H1 (cell line): ENCODE results near the gene NR2F1-AS1.

Experiments used
- SRF ChIP-seq: IDR thresholded peaks from 2 replicates; pipeline ENCODE4 v1.6.1; 2011; ENCODE audit warnings: mild to moderate bottlenecking, low read depth, low read length, moderate library complexity
- TF ChIP-seq, protein P1 (sequence below), 3 experiments: IDR thresholded peaks; 1 replicate in 2 of 3; 2 replicates in 1 of 3; pipeline versions ENCODE4 v1.5.1 to v1.6.1; 2011; ENCODE audit warnings: low read length in 3 of 3, mild to moderate bottlenecking in 3 of 3, inconsistent platforms in 2 of 3, low read depth in 1 of 3, moderate library complexity in 1 of 3; ENCODE audit not compliant: insufficient read depth in 1 of 3; ENCODE audit errors: control extremely low read depth in 1 of 3

DNA sequence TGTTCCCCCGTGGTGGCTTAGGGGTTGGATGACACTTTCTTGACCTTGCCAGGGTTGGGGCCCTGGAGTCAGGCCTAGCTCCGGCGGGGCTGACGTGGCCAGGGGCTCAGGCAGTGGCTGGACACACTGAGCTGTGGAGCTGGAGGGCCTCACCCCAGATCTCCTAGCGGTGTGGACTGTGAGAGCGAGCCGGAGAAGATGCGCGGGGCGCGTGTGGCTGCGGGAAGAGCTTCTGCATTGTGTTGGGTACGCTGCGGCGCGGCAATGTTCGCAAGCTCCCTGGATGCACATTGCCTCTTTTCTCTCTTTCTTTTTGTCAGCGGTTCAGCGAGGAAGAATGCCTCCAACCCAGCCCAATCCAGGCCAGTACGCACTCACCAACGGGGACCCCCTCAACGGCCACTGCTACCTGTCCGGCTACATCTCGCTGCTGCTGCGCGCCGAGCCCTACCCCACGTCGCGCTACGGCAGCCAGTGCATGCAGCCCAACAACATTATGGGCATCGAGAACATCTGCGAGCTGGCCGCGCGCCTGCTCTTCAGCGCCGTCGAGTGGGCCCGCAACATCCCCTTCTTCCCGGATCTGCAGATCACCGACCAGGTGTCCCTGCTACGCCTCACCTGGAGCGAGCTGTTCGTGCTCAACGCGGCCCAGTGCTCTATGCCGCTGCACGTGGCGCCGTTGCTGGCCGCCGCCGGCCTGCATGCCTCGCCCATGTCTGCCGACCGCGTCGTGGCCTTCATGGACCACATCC lies 6.8 kb upstream of the NR2F1-AS1 start:
- no peak for TF ChIP-seq SRF
- TF ChIP-seq, protein P1, sequence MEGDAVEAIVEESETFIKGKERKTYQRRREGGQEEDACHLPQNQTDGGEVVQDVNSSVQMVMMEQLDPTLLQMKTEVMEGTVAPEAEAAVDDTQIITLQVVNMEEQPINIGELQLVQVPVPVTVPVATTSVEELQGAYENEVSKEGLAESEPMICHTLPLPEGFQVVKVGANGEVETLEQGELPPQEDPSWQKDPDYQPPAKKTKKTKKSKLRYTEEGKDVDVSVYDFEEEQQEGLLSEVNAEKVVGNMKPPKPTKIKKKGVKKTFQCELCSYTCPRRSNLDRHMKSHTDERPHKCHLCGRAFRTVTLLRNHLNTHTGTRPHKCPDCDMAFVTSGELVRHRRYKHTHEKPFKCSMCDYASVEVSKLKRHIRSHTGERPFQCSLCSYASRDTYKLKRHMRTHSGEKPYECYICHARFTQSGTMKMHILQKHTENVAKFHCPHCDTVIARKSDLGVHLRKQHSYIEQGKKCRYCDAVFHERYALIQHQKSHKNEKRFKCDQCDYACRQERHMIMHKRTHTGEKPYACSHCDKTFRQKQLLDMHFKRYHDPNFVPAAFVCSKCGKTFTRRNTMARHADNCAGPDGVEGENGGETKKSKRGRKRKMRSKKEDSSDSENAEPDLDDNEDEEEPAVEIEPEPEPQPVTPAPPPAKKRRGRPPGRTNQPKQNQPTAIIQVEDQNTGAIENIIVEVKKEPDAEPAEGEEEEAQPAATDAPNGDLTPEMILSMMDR (IDR thresholded peaks at IDR 0.05; ENCODE audit: control extremely low read depth in 1 of 3, insufficient read depth in 1 of 3, low read depth in 1 of 3, low read length in 3 of 3), result no peak
